Right lung (tissue), 5 donors: ENCODE data around the gene DNAH11. TPM values are rescaled to one million over a fixed set of nuclear protein-coding genes. Genes with fewer than 3 reads are reported as not detected.
A peak's percentile ranks its signal among the peaks of the same experiment; 100 is the strongest.
"Not testable (repeated sequence)": the region's sequence is repeated elsewhere in the genome, so short reads cannot be mapped to it uniquely, and the experiment has no call there.

Source experiments
- DNase-seq, 2 donors: peaks; one replicate each; pipeline ENCODE4 v3.0.0-alpha.2; 2013
- polyA plus RNA-seq, 5 donors: library from polyadenylated mRNA; unstranded; fragments of 120-200 nt; gene quantifications; one replicate each; pipeline versions ENCODE4 v1.2.1 to v1.2.3, GENCODE V29; 2013; ENCODE audit warnings: inconsistent platforms in 1 of 5, low replicate concordance in 1 of 5; ENCODE audit not compliant: insufficient read length in 5 of 5, insufficient read depth in 1 of 5

The DNAH11 gene
- polyA plus RNA-seq, 5 donors, result 2.4 to 6.5 (median 3.6) TPM

DNA sequence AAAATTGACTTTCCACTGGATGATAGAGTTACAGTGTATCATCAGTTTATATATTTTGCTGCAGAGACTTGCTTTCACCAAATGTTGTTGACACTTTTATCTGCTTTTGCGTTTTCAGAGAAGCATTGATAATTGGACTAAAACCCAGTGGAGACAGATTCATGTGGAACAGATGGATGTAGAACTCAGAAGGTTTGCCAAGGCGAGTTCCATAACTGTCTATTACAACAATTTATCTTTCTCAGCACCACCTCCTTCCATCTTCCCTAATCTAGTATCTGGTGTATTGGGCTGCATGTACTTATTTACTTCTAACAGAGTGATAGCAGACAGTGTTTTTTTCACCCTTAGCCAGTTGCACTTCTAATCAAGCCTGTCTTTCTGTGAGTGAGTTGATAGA lies 73.3 kb downstream of the DNAH11 start:
- no peak for DNase-seq

DNA sequence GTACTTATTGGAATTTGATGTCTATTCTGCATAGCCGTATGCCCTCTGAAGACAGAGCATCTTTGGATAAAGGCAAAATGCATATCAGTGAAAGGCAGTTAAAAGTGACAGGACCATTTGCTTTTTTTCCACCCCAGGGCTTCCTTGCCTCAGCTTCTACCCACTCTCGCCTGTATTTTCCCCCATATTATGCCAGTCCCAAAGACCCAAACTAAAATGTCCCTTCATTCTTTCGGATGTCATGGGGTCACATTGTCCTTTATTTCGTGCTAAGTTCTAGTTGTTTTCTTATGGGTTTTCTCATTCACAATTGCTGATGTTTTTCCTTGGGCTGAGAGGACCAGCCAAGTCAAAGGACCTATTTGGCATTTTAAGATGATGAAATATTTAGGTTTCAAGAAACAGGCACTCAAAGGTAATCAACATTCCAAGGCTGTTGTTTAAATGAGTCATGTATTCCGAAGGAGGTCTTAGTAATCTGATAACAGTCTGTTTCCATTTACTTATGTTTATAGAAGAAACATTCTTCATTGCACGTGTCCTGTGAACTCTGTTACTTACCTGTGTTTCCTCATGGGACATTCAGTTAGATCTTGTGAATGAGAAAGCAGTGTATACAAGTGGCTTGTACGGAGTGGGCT lies 74.1 kb downstream of the DNAH11 start:
- DNase-seq, result no peak

DNA sequence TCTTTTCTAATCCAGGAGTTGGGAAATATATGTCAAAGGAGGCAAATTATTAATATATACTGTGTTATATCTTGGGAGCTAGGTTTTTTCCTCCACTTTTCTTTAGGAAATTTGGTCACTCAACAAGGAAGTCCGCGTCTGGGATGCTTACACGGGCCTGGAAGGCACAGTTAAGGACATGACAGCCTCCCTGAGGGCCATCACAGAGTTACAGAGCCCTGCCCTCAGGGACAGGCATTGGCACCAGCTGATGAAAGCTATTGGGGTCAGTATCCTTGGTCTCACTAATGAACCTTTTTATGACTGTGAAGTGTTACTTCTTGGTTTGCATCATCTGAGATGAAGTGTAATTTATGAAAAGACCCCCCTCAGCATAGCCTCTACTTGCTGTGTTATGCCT lies 74.7 kb downstream of the DNAH11 start:
- no peak for DNase-seq

DNA sequence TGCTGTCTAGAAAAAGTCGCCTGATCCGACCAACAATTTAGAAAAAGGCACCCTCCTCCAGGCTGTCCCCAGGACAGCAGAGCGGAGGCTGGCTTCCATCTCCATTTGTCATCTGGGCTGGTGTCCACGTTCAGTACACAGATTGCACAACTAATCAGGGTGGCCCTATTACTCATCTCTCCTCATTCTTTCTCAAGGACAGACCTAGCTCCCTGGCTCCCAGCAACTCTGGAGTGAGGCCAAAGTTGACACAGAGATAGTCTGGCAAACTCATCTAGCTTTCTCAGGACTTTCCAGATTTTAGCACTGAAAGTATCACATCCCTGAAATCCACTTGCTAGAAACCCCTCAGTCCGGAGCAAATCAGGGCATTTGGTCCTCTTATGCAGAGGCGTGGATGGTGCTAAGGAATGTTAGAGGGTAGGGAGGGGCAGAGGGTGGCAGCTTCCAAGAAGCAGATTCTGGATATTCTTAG lies 75.1 kb downstream of the DNAH11 start:
- DNase-seq, result peak in 1 of 2 donors; percentile 11

DNA sequence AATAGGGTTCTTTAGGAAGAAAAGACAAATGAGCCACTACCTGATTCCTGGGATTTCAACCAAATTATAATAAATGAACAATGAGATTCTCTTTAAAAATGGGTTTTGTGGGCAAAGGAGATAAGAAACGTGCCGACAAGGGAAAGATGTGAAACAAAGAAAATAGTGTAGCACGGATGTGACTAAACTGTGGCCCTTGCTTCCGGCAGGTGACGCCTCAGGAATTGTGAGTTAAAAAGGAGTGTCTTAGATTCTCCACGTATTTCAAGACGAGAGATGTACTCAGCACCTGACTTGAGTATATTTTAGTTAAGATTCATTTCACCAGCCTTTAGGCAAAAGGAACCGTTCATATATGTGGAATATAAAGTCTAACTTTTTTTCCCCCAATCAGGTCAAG lies 75.9 kb downstream of the DNAH11 start:
- DNase-seq, result no peak

DNA sequence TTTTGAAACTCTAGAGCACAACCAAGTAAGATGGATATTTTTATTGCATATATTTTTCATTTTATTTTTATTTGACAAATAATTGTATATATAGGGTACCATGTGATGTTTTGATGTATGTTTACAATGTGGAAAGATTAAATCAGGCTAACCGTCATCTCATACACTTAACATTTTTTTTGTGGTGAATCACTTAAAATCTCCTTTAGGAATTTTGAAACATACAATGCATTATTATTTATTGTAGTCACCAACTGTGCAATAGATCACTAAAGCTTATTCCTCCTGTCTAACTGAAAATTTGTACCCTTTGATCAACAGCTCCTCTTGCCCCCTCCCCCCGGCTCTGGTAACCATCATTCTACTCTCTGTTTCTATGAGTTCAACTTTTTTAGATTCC lies 77.2 kb downstream of the DNAH11 start:
- DNase-seq, result no peak

DNA sequence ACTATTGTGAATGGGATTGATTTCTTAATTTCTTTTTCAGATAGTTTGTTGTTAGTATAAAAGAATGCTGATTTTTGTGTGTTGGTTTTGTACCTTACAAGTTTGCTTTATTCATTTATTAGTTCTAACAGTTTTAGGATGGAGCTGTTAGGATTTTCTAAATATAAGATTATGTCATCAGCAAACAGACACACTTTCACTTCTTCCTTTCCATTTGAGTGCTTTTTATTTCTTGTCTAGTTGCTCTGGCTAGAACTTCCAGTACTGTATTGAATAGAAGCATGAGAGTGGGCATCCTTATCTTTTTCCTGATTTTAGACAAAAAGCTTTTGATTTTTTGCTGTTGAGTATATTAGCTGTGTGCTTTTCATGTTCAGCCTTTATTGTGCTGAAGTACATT lies 81.5 kb downstream of the DNAH11 start:
- no peak for DNase-seq

DNA sequence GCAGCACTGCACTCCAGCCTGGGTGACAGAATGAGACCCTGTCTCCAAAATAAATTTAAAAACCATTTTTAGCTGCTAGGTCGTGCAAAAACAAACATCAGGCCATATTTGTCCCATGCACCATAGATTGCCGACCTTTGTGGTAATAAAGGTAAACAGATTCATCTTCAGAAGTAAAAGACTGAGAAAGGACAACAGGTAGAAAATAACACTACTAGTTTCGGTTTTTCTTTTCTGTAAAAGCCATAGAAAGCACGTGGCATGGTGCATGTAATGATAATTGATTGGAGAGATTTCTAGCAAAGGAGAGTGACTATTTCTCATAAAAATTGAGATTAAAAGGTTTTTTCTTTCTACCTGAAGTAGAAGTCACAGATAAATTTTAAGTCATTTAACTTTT lies 93.9 kb downstream of the DNAH11 start:
- no peak for DNase-seq

DNA sequence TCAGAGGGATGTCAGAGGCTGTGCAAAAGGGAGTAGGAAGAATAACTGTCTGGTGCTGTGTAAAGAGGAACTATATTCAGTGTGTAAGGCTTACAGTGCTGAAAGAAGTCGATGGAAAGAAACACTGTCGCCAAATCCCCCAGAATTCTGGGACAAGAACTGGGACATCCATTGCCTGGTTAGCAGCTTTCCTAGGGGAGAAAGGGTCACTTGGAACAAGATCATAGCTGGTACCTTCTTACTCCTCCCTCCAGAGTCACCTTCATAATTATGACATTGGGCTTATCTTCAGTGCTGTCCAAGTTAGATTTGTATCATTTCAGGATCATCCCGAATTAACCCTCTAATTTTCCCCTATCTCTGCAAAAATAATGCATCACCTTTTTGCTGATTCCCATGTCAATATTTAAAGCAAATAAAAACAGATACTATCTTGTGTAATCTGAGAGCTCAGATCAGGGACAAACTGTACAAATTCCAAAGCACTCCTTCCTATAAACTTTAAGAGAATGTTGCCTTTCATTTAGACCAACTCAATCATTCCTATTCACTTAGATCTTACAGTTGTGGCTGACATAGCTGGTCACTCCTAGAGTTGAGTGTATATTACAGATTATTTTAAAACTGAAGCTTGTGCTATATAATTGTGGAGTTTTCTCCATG lies 96.5 kb downstream of the DNAH11 start:
- DNase-seq, result no peak

DNA sequence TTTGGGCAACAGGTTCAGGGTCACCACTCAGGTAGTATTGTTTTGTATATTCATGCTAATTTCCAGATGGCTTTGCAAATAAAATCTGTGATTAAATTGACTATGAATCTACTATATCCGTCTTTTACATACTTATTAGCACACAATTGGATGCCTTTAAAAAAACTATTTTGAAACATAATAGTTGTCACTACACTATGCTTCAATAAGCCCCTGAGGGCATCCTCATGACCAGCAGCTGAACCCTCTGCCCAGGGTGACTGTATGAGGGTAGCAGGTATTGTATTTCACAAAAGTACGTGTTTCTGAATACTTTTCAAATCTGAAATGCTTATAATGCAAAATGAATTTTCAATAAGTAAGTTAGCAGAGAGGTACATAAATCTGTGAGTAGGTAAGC lies 97.3 kb downstream of the DNAH11 start:
- DNase-seq, result no peak

DNA sequence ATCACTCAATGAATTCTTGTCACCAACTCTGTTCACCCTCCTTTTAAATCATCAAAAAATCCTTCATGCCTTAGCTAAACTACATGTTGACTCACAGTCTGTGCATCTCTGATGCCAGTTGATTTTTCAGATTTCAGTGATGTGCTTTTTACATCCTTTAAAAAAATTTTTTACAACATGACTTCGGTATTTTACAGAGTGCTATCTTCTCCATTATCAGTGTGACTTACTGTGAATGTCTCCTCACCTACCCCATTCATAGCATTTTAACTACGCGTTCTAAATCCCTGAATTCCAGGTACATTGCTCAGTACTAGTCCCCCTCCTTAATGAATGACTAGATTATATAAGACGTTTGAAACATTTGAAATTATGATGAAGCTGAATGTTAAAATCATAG lies 98.7 kb downstream of the DNAH11 start:
- DNase-seq, result no peak

DNA sequence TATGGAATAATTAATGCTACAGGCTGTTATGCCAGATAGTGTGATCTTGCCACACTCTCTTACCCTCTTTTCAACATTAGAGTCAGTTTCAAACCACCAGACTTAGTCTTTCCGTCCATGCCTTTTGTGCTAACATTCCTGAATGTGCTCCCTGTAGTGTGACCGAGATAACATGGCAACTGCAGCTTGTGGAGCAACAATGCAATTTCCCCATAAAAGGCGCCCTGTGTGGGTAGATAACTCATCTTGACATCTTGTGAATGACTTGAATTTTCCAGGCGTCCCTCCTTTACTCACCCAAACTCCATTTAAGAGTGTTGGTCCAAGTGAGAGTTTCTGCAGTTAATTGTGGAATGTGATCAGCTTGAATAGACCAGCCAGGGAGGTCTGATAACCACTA lies 99.6 kb downstream of the DNAH11 start:
- DNase-seq, result no peak

DNA sequence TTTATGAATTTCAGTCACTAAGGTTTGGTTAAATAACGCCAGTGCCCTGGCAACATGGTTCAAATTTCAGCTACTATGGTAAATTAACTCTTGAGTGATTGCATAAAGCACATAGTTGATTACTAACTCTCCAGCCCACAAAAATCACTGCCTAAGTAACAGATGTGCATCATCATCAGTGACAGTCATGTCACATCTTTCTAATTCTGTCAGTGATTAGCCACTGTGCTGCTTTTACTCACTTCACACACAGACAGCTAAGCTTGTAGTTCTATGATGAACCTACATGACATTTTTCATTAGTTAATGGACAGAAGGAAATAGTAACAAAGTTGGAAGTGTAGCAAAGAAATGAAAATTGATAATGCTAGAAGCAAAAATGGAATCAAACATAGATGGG lies 108.9 kb downstream of the DNAH11 start:
- no peak for DNase-seq

DNA sequence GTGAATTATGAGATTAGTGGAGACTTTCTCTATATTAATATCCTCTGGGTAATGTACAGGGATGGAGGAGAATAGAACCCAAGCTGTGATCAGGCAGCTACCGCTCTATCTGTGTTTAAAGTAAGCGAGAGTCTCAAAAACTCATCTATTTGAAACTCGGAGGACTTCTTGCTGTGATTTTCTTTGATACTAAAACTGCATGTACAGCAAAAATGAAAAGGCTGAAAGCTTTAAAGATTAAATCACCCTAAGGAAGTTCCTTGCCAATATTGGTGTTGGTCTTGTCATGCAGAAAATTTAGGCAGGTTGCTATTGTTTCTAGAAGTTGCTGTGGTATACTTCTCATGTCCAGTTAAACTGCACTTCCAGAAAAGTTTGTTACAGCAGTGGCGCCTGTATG lies 110.8 kb downstream of the DNAH11 start:
- no peak for DNase-seq

DNA sequence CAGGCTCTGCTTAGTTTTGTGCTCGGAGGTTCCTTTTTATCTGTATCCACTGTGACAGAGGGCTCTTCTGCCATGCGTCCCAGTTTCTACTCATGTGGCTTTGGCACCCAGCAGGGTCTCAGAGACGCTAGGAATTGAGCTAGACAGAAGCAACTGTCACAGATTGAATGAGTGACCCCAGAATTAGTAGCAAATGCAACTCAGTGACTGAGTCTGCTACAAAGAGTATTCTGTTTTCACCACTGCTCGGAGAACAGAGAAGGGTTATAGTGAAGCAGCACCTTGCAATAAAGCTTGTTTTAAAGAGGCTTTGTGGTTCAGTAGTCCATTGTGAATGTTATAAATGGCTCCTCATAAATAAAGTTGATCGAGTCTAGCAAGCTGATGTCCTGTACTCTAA lies 113.2 kb downstream of the DNAH11 start:
- no peak for DNase-seq

DNA sequence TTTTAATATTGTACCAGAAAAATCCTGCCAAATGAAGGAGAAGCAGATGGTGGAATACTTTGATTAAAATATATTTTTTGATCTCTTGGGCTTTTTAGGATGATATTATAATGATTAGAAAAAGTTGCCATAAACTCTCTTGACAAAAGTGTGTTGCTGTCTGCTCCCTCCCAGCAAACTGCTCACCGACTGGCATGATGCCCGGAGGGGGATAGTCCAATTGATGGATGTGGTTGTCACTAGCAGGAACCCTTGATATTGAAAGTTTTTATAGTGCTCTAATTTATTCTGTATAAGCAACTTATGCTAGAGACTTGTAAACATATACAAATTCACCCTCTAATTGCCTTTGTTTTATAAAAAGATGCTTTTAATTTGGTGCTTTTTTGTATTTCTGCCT lies 114.0 kb downstream of the DNAH11 start:
- no peak for DNase-seq

DNA sequence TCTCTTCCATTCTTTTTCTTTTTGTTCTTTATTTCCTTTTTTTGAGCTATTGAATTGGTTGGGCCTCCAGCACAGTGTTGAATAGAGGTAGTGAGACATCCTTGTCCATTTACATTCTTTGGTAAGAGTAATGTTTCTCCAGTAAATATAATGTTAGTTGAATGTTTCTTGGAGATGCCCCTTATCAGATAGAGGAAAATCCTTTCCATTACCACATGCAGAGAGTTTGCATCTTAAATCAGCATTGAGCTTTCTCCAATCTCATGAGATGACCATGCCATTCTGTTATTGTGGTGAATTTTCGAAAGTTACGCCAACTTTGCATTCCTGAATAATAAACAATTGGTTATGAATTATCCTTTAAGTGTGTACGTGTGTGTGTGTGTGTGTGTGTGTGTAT lies 127.7 kb downstream of the DNAH11 start:
- DNase-seq, result no peak

DNA sequence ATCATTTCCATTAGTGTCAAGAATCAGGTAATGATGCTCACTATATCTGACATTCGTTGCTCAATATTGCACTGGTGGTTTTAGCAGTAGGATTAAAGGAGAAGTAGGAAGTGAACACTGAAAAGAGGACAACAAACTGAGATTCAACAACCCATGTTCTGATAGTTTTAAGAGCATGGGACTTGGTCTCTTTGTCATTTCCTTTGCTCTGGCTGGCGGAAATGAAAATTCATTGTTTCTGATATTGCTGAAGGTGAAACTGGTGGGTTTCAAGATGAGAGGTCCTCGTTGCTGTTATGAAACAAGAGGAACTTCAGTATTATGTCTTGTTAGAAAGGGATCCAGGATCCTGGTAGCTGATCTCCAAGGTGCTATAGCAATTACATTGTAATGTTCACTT lies 129.0 kb downstream of the DNAH11 start:
- no peak for DNase-seq

DNA sequence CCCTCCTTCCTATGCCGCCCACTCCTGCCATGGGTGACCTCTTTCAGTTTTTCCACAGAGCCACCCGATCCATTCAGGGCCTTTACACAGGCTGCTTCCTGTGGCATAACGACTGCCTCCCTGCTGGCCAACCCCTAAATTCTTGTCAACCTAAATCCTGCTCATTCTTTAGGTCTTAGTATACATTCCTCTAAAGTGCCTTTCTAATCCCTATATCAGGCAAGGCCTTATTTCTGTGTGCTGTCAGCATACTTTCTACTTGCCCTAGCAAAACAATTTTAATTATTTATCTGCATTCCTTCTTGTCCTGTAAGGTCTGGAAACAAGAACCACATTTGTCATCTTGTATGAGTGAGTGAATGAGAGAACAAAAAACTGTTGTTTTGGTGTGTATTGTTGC lies 132.4 kb downstream of the DNAH11 start:
- no peak for DNase-seq

DNA sequence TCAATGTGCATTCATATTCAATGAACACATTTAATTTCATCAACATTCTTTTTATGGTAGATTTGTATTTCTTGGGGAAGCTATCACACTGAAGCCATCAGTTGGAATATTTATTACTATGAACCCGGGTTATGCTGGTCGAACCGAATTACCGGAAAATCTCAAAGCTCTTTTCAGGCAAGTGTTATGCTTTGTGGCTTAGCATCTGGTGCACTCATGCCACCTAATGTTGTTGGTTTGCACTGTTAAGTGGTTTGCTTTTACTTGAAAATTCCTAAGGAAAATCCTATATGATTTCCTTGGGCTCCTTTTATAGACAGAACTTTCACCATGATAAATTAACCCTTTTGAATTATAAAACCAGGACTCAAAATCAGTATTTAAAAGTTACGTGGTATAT lies 147.9 kb downstream of the DNAH11 start:
- DNase-seq, result no peak

DNA sequence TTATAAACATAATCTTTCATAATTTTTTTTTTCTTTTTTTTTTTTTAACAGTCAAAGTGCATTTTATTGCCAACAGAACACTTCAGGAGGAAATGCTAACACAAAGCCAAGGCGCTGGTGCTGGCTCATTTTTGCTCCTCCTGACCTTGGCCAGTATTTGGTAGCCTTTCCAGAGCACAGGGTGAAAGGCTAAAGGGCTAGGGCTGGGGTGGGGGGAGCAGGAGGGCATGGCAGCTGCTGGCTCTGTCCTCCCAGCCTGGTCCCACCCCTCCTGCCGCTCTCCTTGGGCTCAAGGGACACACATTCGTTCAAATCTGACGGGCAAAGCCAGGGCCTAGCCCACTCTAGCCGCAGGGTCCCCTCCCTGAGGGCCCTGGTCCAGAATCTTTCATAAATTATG lies 148.3 kb downstream of the DNAH11 start:
- DNase-seq, result not testable (repeated sequence)

DNA sequence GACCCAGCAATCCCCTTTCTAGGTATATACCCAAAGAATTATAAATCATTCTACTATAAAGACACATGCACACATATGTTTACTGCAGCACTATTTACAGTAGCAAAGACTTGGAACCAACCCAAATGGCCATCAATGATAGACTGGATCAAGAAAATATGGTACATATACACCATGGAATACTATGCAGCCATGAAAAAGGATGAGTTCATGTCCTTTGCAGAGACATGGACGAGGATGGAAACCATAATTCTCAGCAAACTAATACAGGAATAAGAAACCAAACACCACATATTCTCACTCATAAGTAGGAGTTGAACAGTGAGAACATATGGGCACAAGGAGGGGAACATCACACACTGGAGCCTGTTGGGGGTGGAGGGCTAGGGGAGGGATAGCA lies 157.7 kb downstream of the DNAH11 start:
- DNase-seq, result not testable (repeated sequence)

DNA sequence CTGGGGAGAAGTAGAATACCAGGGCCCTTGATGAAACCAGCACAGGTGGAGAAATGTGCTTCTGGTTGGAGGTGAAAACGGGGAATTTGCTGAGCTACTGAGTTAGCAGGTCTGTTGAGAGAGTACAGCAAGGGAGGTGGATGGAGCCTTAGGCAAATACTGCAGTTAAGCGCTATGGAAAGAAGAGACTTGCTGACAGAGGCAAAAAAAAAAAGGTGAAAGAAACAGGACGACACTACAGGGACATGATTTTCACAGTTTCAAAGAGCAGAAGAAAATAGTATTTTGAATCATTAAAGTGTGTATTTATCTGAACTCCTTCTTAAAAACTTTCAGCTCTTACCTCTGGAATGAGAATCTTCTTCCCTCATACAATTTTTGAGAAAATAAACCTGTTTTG lies 159.5 kb downstream of the DNAH11 start:
- no peak for DNase-seq

DNA sequence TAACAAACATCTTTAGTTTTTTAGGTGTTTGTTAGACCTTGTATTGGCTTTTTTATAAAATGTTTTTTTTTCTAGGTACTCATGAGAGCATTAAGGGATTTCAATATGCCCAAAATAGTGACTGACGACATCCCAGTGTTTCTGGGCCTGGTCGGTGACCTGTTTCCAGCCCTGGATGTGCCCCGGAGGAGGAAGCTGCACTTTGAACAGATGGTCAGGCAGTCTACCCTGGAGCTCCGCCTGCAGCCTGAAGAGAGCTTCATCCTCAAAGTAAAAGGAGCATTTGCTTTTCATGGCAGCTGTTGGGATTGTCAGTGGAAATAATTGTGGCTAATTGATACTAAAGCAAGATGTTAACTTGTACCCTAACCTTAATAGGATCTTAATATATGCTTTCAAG lies 161.5 kb downstream of the DNAH11 start:
- DNase-seq, result no peak
